Adrenal gland (tissue), 12 donors: ENCODE results near the gene CASP1. TPM values are rescaled to one million over a fixed set of nuclear protein-coding genes. Genes with fewer than 3 reads are reported as not detected.
A peak's percentile ranks its signal among the peaks of the same experiment; 100 is the strongest.

ENCODE experiments used
- DNase-seq, 7 donors: peaks; one replicate each; pipeline ENCODE4 v3.0.0-alpha.2; 2019 to 2020
- H3K27ac ChIP-seq, 5 donors: fragments of 200-600 bp; sonication (generic) in 4 of 5; 1 replicate in 3 of 5; 2 replicates in 2 of 5; pipeline versions ENCODE4 v1.5.1 to v1.8.0; 2016 to 2020; ENCODE audit warnings: mild to moderate bottlenecking in 1 of 5
- H3K27me3 ChIP-seq: fragments of 200-600 bp; 2 replicates; pipeline ENCODE4 v1.8.0; 2021
- H3K36me3 ChIP-seq, 2 donors: fragments of 200-600 bp; replicated peaks in 1 of 2; 1 replicate in 1 of 2; 2 replicates in 1 of 2; pipeline versions ENCODE4 v1.5.1 to v1.8.0; 2018 to 2022
- H3K4me1 ChIP-seq, 2 donors: fragments of 200-600 bp; replicated peaks in 1 of 2; 1 replicate in 1 of 2; 2 replicates in 1 of 2; pipeline versions ENCODE4 v1.5.1 to v1.8.0; 2018 to 2021
- H3K4me3 ChIP-seq, 4 donors: fragments of 200-600 bp; sonication (generic) in 3 of 4; one replicate each; pipeline ENCODE4 v1.5.1; 2016 to 2018
- H3K9me3 ChIP-seq, 3 donors: fragments of 200-600 bp; sonication (generic) in 1 of 3; replicated peaks in 1 of 3; 1 replicate in 2 of 3; 2 replicates in 1 of 3; pipeline versions ENCODE4 v1.5.1 to v1.8.0; 2016 to 2021
- POLR2A ChIP-seq, 2 donors: fragments of 450-650 bp; IDR thresholded peaks; one replicate each; pipeline ENCODE4 v1.6.1; 2017; ENCODE audit warnings: antibody characterized with exemption in 2 of 2, mild to moderate bottlenecking in 2 of 2, moderate library complexity in 1 of 2
- WGBS, 4 donors: extraction: QIAGEN DNeasy Blood & Tissue Kit in 2 of 4; methylation state at CpG; one replicate each; pipeline versions ENCODE4 v1.1.5 to v1.1.7; 2013 to 2017; 5-methylcytosine and 5-hydroxymethylcytosine counted together
- intact Hi-C, 2 donors: fragments of 100-400 bp; cut with DNase I; formaldehyde crosslinking; loops; one replicate each; pipeline versions ENCODE4 v1.14.1 to v1.15.0; 2022 to 2023
- polyA plus RNA-seq, 3 donors: library from polyadenylated mRNA; stranded (reverse); fragments of 200-250 nt in 2 of 3; fragments of 350-450 nt in 1 of 3; fragmentation: Illumina TruSeq in 1 of 3; extraction: RNeasy Lipid Tissue Mini Kit (QIAGEN cat#74804) in 1 of 3; gene quantifications; one replicate each; pipeline ENCODE4 v1.2.3, GENCODE V29; 2013 to 2014
- total RNA-seq, 9 donors: library from RNA; depleted of rRNA in 4 of 9; stranded (reverse); fragments of >200 nt in 4 of 9; fragments of 120-200 nt in 1 of 9; fragmentation: NEBNext Ultra II Directional in 1 of 9; extraction: Animal tissue kit (Norgen Biotek cat#: 25700) in 1 of 9; gene quantifications; one replicate each; pipeline versions ENCODE4 v1.1.0 to v1.2.4, GENCODE V29; 2013 to 2023
- TF ChIP-seq, protein P1 (sequence below), 6 experiments: fragments of 450-650 bp in 4 of 6; fragments of 200-600 bp in 2 of 6; sonication (generic) in 1 of 6; IDR thresholded peaks; 1 replicate in 5 of 6; 2 replicates in 1 of 6; pipeline versions ENCODE4 v1.5.1 to v1.8.0; 2016 to 2021; ENCODE audit warnings: antibody characterized with exemption in 6 of 6, mild to moderate bottlenecking in 2 of 6, moderate library complexity in 1 of 6
- donor health status: healthy with polysubstance abuse.
- donor health status: Bipolar disorder and iron deficiency.
- donor health status: DM: yes; HTN: yes; CAD: no.
- donor health status: DM: no; HTN: no; CAD: no.
- donor health status: DM: no; HTN: no; CAD: no.
- donor health status: DM: yes; HTN: yes; CAD: no.

Gene CASP1
- total and polyA plus RNA-seq, 12 donors, result 6.1 to 31.4 (median 16.7) TPM

DNA sequence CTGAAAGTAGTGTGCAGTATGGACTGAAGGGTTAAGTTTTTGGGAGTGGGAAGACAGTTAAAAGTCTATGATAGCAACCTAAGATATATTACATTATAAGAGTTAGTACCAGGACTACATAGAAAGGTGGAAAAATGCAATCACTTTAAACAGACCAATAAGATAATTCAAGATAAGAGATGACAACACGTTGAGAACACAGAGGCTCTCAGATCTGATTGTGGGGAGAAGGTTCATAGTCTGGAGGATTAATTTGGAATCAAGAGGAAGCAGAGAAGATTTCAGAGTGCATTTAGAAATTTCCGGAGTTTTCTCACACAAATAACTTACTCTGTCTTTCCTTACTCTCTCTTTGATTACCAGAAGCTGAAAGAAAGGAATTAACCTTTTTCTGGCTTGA, 12.4 kb downstream of the CASP1 start:
- H3K9me3 ChIP-seq, result no peaks in the 10 kb centered on the region
- no peak overlapping the region for H3K4me3 ChIP-seq
- H3K27ac ChIP-seq, result peak overlapping the region in 1 of 5 donors; percentile 6
- DNase-seq, result no peak
- intact Hi-C loops, result no loop called here
- TF ChIP-seq, protein P1, sequence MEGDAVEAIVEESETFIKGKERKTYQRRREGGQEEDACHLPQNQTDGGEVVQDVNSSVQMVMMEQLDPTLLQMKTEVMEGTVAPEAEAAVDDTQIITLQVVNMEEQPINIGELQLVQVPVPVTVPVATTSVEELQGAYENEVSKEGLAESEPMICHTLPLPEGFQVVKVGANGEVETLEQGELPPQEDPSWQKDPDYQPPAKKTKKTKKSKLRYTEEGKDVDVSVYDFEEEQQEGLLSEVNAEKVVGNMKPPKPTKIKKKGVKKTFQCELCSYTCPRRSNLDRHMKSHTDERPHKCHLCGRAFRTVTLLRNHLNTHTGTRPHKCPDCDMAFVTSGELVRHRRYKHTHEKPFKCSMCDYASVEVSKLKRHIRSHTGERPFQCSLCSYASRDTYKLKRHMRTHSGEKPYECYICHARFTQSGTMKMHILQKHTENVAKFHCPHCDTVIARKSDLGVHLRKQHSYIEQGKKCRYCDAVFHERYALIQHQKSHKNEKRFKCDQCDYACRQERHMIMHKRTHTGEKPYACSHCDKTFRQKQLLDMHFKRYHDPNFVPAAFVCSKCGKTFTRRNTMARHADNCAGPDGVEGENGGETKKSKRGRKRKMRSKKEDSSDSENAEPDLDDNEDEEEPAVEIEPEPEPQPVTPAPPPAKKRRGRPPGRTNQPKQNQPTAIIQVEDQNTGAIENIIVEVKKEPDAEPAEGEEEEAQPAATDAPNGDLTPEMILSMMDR (IDR thresholded peaks at IDR 0.05), result no peak
- TF ChIP-seq POLR2A (IDR thresholded peaks at IDR 0.05), result no peak
- H3K36me3 ChIP-seq, result peaks cover 0 to 12% of the 10 kb centered on the region in 2 donors
- no peaks in the 10 kb centered on the region for H3K27me3 ChIP-seq
- WGBS, 4 donors, result 32 to 48% (median 40%) methylated on average over 2 of the region's 2 CpGs
- no peaks in the 10 kb centered on the region for H3K4me1 ChIP-seq

DNA sequence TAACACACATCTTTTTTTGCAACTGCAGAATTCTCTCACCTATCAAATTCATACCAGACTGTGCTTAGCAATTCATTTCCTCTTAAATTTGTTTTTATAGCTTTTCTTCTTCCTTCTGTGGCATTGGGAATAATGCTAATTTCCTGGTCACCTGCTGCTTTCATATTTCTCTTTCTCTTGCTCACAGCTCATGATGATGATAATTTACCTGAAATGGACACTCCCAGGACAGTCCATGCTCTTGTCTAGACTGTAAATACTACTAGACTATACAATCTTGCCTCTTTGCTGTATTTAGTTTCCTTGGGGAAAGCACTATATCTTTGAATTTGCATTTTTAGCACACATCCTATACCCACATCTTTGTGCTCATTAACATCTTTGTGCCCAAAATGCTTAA, 27.5 kb downstream of the CASP1 start:
- TF ChIP-seq, protein P1 (IDR thresholded peaks at IDR 0.05), result no peak
- TF ChIP-seq POLR2A (IDR thresholded peaks at IDR 0.05), result no peak
- Histone ChIP-seq H3K27ac (no peak overlapping the region), H3K9me3 (no peaks in the 10 kb centered on the region), H3K4me1 (no peaks in the 10 kb centered on the region), H3K27me3 (no peaks in the 10 kb centered on the region), H3K36me3 (no peaks in the 10 kb centered on the region), H3K4me3 (no peak overlapping the region)
- intact Hi-C loops, result no loop called here
- DNase-seq, result no peak

DNA sequence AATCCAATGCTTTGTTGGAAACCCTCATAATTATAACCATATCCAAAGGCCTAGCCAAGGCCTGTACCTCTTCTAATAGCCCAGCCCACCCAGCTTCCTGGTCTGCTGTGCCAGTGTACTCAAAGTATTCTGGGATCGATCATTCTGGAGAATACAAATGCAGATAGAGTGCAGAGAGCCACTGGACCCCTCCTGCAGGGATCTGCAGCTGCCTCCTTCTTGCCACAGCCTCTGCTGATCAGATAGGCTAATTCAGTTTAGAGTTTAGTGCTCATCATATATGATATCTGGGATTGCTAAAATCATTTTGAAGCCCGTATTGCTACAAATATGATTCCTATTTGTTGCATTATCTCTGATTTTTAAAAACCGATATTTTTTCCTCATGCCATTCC, 29.5 kb downstream of the CASP1 start:
- no peak overlapping the region for H3K4me3 ChIP-seq
- no peaks in the 10 kb centered on the region for H3K27me3 ChIP-seq
- intact Hi-C loops, result no loop called here
- H3K27ac ChIP-seq, result no peak overlapping the region
- H3K9me3 ChIP-seq, result no peaks in the 10 kb centered on the region
- no peak for DNase-seq
- TF ChIP-seq, protein P1 (IDR thresholded peaks at IDR 0.05), result no peak
- no peak for TF ChIP-seq POLR2A (IDR thresholded peaks at IDR 0.05)
- H3K4me1 ChIP-seq, result no peaks in the 10 kb centered on the region
- no peaks in the 10 kb centered on the region for H3K36me3 ChIP-seq
- 69 to 87% (median 85%) methylated on average over 3 of the region's 3 CpGs for whole genome bisulfite sequencing, 4 donors

DNA sequence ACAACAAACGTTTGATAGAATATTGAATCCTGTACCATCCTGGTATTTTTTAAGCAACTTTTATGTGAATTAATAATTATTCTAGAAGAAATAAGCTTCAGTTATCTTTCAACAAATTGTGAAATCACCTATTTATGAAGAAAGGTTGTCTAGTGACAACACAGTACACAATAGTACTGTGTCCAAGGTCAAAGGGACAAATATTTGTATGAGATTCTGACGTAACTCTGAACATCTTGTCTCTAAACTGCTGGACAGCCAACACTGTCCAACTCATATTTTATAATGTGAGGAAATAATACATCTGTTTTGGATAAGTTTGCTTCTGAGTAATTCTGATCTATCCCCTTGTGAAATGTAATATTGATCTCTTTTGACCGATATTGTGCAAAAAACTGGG, 30.9 kb downstream of the CASP1 start:
- intact Hi-C loops, result no loop called here
- WGBS, 4 donors, result 42 to 59% (median 50%) methylated on average over 3 of the region's 3 CpGs
- Histone ChIP-seq H3K4me1 (no peaks in the 10 kb centered on the region), H3K36me3 (no peaks in the 10 kb centered on the region), H3K27me3 (no peaks in the 10 kb centered on the region), H3K27ac (no peak overlapping the region), H3K9me3 (no peaks in the 10 kb centered on the region), H3K4me3 (no peak overlapping the region)
- no peak for DNase-seq
- TF ChIP-seq POLR2A (IDR thresholded peaks at IDR 0.05), result no peak
- TF ChIP-seq, protein P1 (IDR thresholded peaks at IDR 0.05), result no peak
